ENCODE data around the gene C11orf24.

C11orf24 gene

DNA sequence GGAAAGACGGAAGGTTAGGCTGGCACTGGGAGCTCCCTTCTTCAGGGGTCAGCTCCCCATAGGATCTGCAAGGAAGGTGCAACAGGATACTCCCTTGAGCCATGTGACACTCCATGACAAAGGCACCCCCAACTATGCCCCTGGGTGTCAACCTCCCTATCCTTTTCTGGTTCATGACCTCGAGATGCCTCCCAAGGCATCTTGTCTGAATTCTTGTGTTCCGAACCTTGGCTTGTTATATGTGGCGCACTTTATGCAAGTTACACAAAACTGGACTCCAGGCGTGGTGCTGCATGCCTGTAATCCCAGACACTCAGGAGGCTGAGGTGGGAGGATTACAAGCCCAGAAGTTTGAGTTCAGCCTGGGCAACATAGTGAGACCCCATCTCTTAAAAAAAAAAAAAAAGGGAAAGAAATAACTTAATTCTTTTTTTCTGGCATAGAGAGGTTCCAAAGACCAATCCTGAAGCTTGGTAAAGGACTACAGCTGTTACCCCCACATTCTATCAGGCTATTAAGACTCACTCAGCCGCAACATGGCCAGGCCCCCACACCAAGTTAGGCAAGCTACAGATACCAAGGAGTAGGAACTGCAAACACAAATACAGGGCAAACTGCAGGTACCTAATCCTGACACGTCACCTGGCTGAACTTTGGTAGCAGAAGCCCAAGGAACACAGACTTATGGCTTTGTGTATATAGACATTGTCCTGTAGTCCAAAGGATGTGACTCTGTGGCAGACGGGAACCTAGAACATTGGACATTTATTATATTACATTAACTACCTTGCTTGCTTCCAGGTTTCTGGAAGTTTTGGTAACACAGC, 1.4 kb downstream of the C11orf24 start:
- no peak for DNase-seq (ENCODE audit: low read depth)

DNA sequence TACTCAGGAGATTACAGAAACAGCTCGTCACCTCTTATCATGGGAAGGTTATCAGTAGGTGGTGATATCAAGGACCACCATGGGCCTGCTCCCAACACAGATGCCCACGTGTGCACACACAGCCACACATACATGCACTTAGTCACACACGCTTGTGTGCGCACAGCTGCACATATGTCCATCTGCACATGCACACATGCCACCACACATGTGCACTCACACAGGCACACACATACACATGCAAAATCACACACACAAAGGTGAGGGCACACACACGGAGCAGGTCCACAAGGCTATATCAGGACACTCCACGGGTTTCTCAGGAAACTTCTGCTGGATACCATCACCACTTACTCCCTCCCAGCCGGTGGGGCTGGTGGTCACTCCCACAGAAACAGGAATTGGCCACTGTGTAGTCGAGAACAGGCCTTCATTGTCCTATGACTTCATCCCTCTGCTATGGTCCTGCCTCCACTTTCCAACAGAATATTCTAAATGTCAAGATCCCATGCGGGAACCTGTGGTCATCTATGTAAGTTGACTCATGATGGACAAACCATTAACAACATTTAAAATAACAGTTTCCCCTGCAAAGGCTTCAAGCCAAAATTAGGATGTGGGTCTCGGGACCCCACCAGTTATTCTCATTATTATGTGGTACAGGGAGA, 2.2 kb downstream of the C11orf24 start:
- DNase-seq (ENCODE audit: low read depth), result no peak

GRCh38 chr11:68267881-68268240, 3.9 kb downstream of the C11orf24 start:
- no peak for DNase-seq (ENCODE audit: low read depth)

DNA sequence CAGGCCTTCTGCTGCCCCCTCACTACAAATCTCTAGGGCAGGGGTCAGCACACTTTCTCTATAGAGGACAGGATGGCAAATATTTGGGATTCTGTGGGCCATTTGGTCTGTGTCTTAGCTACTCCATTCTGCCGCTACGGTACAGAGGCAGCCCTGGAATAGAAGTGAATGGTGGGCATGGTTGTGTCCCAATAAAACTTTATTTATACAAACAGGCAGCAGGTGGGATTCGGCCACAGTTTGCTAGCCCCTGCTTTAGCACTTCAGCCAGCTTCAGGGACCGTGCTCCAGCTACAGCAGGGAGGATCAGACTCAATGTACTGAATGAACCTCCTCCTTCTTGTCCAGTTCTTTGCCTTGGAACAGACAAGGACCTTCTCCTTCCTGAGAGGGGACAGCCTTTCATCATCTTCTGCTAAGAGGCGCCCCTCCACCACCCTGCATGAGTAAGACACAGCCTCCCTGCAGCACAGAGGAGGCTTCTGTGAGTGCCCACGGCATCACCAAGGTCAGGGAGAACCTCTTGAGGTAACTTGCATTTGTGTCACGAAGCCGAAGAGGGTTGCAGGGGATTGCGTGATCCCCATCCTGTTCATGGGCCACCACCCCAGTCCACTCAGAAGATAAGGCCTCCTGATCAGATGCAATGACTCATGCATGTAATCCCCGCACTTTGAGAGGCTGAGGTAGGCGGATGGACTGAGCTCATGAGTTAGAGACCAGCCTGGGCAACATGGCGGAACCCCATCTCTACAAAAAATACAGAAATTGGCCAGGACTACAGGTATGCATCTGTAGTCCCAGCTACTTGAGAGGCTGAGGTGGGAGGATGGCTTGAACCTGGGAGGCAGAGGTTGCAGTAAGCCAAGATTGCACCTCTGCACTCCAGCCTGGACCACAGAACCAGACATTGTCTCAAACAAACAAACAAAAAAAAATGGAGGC, 4.6 kb downstream of the C11orf24 start:
- no peak for DNase-seq (ENCODE audit: low read depth)

DNA sequence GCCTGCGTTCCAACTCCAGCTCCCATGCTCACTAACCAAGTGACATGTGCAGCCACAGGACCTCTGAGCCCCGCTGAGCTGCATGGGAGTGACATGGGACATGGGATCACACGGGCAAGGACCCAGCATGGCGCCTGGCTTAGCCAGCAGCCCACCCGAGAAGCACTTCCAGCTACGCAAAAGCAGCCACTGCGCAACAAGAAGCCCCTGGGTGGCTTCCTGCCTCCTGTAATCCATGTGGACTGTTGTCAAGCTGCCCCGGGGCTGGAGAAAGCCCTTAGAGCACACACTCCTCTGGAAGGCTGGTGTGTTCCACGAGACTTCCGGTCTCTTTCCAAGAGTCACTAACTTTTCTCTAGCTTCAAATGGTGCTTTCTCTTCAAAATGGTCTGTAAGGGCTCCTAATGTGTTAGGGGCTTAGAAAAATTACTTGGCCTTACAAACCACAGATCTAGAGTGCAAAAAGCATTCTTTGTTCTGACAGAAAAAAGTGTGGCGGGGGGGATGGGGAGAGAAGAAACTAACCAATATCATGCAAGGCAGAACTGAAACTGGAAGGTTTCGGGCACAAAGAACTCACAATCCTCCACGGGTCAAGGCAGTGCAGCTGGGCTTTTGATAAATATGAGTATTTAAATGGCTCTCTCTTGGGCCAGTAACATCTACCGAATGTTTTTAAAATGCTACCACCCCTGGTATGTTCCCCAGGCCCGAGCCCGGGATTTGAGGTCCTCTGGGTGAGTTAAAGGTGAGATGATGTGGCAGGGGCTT, 5.5 kb downstream of the C11orf24 start:
- DNase-seq (ENCODE audit: low read depth), result no peak

GRCh38 chr11:68264741-68265540, 6.8 kb downstream of the C11orf24 start:
- DNase-seq (ENCODE audit: low read depth), result no peak

- no peak for DNase-seq (ENCODE audit: low read depth)
Measured at GRCh38 chr11:68264244-68264643, 7.5 kb downstream of the C11orf24 start.

DNA sequence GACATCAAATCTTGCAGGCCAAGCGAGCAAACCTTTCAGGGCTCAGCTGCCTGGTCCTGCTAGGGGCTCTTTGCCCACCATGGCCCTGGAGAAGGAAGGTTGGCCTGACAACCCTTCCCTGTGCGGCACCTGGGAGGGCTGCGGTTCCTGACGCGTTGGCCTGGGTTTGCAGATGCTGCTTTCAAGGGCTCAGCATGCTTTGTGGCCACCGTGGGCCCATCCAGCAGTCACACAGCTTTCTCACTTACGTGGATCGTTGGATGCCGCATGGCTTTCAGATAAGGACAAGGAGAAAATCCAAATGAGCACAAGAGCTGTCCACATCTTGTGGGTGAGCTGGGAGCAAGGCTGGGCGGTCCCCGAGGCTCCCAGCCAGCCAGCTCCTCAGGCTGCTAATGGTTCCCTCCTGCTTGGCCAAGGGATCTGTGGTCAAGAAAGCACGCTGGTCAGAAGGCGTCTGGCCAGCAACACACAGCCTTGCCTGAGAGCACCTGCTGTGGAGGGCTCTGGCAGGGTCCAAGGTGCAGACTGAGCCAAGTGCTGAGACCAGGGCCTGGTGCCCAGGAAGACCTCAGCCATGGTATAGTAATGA, 8.2 kb downstream of the C11orf24 start:
- DNase-seq (ENCODE audit: low read depth), result no peak

GRCh38 chr11:68262544-68262827, 9.3 kb downstream of the C11orf24 start:
- DNase-seq (ENCODE audit: low read depth), result no peak

DNA sequence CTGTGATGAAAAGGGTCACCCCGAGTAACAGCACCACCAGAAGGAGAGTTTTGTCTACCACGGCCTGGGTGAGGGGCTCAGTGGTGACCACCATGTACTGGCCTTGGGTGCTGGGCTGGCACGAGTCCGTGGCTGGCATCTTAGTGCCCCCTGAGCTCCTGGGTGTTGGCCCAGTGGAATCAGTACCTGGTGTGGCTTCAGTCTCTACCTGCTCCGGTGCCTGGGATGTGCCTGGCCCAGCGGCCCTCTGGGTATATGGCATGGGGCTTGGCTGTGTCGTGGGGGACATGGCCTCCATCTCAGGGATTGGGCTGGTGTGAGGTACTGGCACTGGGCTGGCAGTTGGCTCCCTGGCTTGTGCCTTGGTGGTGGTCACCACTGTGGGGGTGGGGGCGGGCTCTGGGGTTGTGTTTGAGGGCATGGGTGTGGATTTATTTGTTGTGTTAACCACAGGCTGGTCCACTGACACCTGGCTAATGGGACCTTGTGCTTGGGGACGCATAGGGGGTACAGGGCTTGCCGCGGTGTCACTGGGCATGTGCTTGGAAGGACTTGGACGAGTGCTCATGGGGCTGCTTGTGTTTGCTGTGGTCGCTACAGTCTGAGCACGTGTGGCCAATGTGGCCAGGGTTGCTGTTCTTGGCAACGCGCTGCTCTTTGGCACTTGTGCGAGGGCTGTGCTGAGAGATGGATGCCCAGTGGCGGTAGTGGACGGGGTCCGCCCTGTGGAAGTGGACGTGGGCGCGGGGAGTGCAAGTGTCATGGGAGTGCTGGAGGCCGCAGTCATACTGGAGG, 9.8 kb downstream of the C11orf24 start:
- no peak for DNase-seq (ENCODE audit: low read depth)

GRCh38 chr11:68261006-68261405, 10.8 kb downstream of the C11orf24 start:
- DNase-seq (ENCODE audit: low read depth), result no peak

DNA sequence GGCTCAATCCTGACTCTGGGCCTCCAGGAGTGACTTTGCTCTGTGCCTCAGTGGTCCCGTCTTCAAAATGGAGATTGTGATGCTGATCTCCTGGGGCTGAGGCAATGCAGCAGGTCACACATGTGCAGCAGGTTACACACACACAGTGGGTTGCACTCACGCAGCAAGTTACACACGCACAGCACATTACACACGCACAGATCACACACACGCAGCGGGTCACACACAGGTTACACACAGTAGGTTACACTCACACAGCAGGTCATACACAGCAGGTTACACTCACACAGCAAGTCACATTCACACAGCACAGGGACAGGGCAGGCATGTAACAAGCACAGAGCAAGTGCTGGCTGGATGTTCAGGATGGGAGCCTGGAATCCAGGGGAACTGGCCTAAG, 11.3 kb downstream of the C11orf24 start:
- no peak for DNase-seq (ENCODE audit: low read depth)

DNA sequence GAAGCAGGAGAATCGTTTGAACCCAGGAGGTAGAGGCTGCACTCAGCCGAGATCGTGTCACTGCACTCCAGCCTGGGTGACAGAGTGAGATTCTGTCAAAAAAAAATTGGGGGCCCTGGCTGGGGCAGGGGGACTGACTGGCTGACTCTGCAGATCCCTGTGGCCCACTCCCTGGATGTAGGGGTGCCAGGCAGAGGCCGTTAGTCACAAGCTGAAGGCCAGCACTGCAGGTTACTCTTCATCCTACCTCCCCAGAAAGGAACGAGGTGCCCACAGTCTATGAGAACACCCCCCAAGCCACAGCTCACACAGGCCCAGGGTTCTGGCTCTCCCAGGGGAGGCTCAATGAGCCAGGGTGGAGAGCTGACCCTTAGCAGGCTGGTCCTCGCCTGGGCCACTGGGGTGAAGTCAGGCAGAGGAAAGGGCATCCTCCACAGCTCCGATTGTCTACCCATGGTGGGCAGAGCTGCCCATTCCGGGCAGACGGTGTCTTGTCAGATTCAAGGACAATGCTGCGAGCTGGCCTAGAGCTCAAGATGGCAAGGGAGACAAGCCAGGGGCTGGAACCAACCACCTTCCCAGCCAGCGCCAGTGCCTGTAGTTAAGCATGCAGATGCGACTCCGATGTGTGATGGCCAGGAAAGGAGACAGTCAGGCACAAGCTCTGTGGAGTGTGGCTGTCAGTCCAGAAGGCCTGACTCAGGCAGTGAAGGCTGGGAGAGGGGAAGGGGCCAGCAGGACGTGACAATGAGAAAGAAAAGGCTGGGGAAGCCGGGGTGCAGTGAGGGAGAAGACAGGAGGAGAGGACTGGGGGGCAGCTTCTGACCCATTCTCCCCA, 12.4 kb downstream of the C11orf24 start:
- DNase-seq (ENCODE audit: low read depth), result no peak

DNA sequence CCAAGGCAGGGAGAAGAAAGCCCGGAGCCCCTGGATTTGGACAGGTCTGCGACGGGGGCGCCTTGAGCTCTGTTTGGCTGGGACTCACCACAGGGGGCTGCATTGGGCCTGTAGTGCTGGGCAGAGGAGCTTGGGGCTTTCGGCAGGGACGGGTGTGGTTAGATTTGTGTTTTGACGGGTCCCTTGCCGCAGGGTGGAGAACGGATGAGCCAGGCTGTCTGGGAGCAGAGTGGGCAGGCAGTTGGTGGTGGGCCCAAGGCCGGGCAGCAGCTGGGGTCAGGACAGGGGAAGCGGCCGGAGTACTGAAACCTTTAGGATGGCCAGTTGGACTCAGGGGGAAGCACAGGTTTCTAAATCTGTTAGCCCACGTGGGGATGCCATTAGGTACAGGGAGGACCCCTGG, 13.4 kb downstream of the C11orf24 start:
- no peak for DNase-seq (ENCODE audit: low read depth)

- DNase-seq (ENCODE audit: low read depth), result peak; percentile 86
Measured at GRCh38 chr11:68257477-68258362, 14.1 kb downstream of the C11orf24 start.

DNA sequence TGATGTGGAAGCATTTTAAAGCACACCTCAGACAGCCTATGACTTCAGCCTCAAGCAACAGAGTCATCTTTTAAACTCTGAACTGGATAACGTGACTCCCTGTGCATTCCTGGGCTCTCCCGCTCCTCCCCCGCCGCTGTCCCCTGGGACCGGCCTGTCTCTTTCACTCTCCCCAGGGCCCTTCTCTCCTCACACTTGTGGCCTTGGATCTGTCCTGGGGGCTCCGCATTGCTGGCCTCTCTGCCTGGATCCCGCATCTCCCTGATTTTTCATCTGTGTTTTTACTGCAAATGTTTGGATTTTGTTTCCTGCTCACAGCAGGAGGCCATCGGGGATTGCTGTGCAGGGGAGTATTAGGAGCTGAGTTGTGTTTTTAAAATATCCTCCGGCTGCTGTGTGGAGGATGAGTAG, 15.4 kb downstream of the C11orf24 start:
- no peak for DNase-seq (ENCODE audit: low read depth)

DNA sequence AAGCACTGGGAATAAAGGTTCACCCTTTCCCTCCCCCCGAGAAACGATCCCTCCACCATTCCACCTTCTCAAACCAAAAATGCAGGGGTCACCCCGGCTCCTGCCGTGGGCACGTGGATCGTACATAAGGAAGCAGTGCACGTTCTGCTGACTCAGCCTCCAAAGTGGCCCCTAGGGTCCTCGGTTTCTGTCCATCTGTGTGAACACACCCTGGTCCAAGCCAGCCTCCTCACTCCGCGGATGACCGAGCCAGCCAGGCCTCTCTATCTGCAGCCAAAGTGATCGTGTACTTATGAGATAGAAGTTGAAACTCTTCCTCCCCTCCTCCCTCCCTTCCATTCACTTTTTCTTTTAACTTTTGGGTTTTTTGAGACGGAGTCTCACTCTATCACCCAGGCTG, 16.2 kb downstream of the C11orf24 start:
- no peak for DNase-seq (ENCODE audit: low read depth)

DNA sequence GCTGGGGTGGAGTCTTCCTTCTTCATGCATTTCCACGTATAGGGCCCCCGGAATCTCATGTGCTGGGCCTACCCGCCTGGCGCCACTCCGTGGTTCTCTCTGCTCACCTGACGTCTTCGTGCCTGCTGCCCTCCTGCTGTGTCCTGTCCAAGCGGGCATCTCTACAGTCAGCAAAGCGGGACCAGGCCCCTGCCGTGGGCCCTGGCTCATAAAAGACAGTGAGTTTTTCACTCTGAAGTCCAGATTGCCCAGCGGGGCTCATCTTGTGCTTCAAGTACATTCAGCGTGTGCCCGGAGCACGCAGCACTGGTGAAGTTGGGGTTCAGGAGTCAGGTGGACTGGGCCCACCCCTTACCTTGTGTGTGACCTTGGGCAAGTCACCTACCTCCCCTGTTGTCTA, 17.4 kb downstream of the C11orf24 start:
- no peak for DNase-seq (ENCODE audit: low read depth)
